Esophagus muscularis mucosa (tissue), 4 donors: ENCODE measurements around the gene OBSCN. TPM values are rescaled to one million over a fixed set of nuclear protein-coding genes. Genes with fewer than 3 reads are reported as not detected.

Experiments
- DNase-seq: peaks from one replicate; pipeline ENCODE4 v3.0.0-alpha.2; 2017; ENCODE audit errors: extremely low spot score
- H3K27ac ChIP-seq, 4 donors: fragments of 200-600 bp; sonication (generic); replicated peaks in 1 of 4; 1 replicate in 3 of 4; 2 replicates in 1 of 4; pipeline ENCODE4 v1.5.1; 2016 to 2019; ENCODE audit warnings: mild to moderate bottlenecking in 1 of 4
- H3K27me3 ChIP-seq, 4 donors: fragments of 200-600 bp; sonication (generic); one replicate each; pipeline versions ENCODE4 v1.5.1 to v1.6.0; 2016 to 2019
- H3K36me3 ChIP-seq, 4 donors: fragments of 200-600 bp; sonication (generic); one replicate each; pipeline ENCODE4 v1.5.1; 2016 to 2019
- H3K4me1 ChIP-seq, 4 donors: fragments of 200-600 bp; sonication (generic); one replicate each; pipeline ENCODE4 v1.5.1; 2016 to 2019
- H3K4me3 ChIP-seq, 4 donors: fragments of 200-600 bp; sonication (generic); 1 replicate in 2 of 4; 2 replicates in 2 of 4; pipeline ENCODE4 v1.5.1; 2016 to 2019; ENCODE audit warnings: mild to moderate bottlenecking in 4 of 4, moderate library complexity in 1 of 4
- H3K9me3 ChIP-seq, 4 donors: fragments of 200-600 bp; sonication (generic); 1 replicate in 3 of 4; 2 replicates in 1 of 4; pipeline ENCODE4 v1.5.1; 2016 to 2019
- CTCF ChIP-seq, 3 experiments: fragments of 200-600 bp in 2 of 3; fragments of 450-650 bp in 1 of 3; sonication (generic) in 2 of 3; IDR thresholded peaks; one replicate each; pipeline ENCODE4 v1.5.1; 2017 to 2019; ENCODE audit warnings: antibody characterized with exemption in 3 of 3, mild to moderate bottlenecking in 2 of 3, moderate library complexity in 1 of 3
- EP300 ChIP-seq: sonication (generic); formaldehyde crosslinking; IDR thresholded peaks from one replicate; pipeline ENCODE4 v1.6.1; 2017; ENCODE audit warnings: antibody characterized with exemption
- POLR2A ChIP-seq: fragments of 450-650 bp; IDR thresholded peaks from one replicate; pipeline ENCODE4 v1.6.1; 2017; ENCODE audit warnings: antibody characterized with exemption, moderate library complexity, mild to moderate bottlenecking, low read depth
- POLR2AphosphoS5 ChIP-seq, 2 donors: sonication (generic); formaldehyde crosslinking; IDR thresholded peaks; one replicate each; pipeline ENCODE4 v1.6.1; 2017; ENCODE audit warnings: antibody characterized with exemption in 2 of 2
- WGBS: methylation state at CpG from one replicate; pipeline ENCODE4 v1.1.5; 2018; 5-methylcytosine and 5-hydroxymethylcytosine counted together
- intact Hi-C: fragments of 100-400 bp; cut with DNase I; formaldehyde crosslinking; loops from one replicate; pipeline ENCODE4 v1.15.1; 2023
- total RNA-seq, 4 donors: library from RNA; depleted of rRNA; stranded (reverse); fragments of >200 nt; gene quantifications; one replicate each; pipeline versions ENCODE4 v1.1.0 to v1.2.1, GENCODE V29; 2016

OBSCN gene
- total RNA-seq, 4 donors from 2014 or later, result 12.6 to 31.4 (median 17.8) TPM

GRCh38 chr1:228369608-228370438 lies 162.0 kb downstream of the OBSCN start:
- Histone ChIP-seq H3K4me3 (no peak overlapping the region), H3K9me3 (no peaks in the 10 kb centered on the region), H3K36me3 (no peaks in the 10 kb centered on the region), H3K27me3 (peaks cover 0 to 41% (median 0%) of the 10 kb centered on the region in 4 donors), H3K4me1 (peaks cover 7 to 43% (median 16%) of the 10 kb centered on the region in 4 donors), H3K27ac (no peak overlapping the region)
- TF ChIP-seq POLR2A (no peak), CTCF (IDR thresholded peaks at IDR 0.05) (no peak), EP300 (no peak), POLR2AphosphoS5 (IDR thresholded peaks at IDR 0.05) (no peak)
- DNase-seq, result no peak
- intact Hi-C loops, result no loop called here
- 83% methylated on average over 1 of the region's 18 CpGs for WGBS

DNA sequence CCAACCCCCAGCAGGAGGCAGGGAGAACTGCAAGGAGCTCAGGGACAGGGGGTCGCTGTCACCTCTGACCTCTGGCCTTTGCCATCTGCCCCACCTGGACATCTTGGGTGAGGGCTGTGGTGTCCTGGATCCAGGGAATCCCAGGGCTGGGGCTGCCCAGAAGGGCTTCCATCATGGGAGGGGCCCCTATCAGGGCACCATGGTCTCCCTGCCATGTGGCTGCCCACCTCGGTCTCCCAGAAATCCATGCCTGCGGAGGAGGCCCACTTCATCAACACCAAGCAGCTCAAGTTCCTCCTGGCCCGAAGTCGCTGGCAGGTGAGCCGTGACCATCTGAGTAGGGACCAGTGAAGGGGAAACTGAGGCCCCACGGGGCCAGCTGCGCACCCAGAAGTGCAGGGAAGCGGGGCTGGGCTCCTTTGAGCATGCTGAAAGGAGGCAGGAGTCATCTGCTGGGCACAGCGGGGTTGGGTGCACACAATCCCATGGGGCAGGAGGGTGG lies 162.6 kb downstream of the OBSCN start:
- 92% methylated on average over 8 of the region's 10 CpGs for WGBS
- peaks cover 0 to 34% (median 0%) of the 10 kb centered on the region in 4 donors for H3K27me3 ChIP-seq
- H3K4me1 ChIP-seq, result peaks cover 14 to 48% (median 22%) of the 10 kb centered on the region in 4 donors
- H3K9me3 ChIP-seq, result no peaks in the 10 kb centered on the region
- no peak overlapping the region for H3K27ac ChIP-seq
- H3K36me3 ChIP-seq, result no peaks in the 10 kb centered on the region
- no peak for DNase-seq
- TF ChIP-seq EP300 (no peak), POLR2A (no peak), CTCF (IDR thresholded peaks at IDR 0.05) (no peak), POLR2AphosphoS5 (IDR thresholded peaks at IDR 0.05) (no peak)
- intact Hi-C loops, result no loop called here
- H3K4me3 ChIP-seq, result no peak overlapping the region

DNA sequence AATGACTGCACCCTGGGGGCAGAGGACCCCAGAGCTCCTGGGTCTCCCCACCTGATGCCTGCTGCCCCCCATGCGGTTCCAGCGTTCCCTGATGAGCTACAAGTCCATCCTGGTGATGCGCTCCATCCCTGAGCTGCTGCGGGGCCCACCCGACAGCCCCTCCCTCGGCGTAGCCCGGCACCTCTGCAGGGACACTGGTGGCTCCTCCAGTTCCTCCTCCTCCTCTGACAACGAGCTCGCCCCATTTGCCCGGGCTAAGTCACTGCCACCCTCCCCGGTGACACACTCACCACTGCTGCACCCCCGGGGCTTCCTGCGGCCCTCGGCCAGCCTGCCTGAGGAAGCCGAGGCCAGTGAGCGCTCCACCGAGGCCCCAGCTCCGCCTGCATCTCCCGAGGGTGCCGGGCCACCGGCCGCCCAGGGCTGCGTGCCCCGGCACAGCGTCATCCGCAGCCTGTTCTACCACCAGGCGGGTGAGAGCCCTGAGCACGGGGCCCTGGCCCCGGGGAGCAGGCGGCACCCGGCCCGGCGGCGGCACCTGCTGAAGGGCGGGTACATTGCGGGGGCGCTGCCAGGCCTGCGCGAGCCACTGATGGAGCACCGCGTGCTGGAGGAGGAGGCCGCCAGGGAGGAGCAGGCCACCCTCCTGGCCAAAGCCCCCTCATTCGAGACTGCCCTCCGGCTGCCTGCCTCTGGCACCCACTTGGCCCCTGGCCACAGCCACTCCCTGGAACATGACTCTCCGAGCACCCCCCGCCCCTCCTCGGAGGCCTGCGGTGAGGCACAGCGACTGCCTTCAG lies 163.3 kb downstream of the OBSCN start:
- H3K9me3 ChIP-seq, result no peaks in the 10 kb centered on the region
- 77% methylated on average over 15 of the region's 50 CpGs for WGBS
- no peak overlapping the region for H3K4me3 ChIP-seq
- TF ChIP-seq EP300 (no peak), POLR2A (no peak), CTCF (IDR thresholded peaks at IDR 0.05) (no peak), POLR2AphosphoS5 (IDR thresholded peaks at IDR 0.05) (no peak)
- DNase-seq, result no peak
- peaks cover 17 to 49% (median 26%) of the 10 kb centered on the region in 4 donors for H3K4me1 ChIP-seq
- intact Hi-C loops, result no loop called here
- peaks cover 0 to 3% (median 0%) of the 10 kb centered on the region in 4 donors for H3K36me3 ChIP-seq
- H3K27me3 ChIP-seq, result peaks cover 0 to 28% (median 0%) of the 10 kb centered on the region in 4 donors
- H3K27ac ChIP-seq, result no peak overlapping the region

DNA sequence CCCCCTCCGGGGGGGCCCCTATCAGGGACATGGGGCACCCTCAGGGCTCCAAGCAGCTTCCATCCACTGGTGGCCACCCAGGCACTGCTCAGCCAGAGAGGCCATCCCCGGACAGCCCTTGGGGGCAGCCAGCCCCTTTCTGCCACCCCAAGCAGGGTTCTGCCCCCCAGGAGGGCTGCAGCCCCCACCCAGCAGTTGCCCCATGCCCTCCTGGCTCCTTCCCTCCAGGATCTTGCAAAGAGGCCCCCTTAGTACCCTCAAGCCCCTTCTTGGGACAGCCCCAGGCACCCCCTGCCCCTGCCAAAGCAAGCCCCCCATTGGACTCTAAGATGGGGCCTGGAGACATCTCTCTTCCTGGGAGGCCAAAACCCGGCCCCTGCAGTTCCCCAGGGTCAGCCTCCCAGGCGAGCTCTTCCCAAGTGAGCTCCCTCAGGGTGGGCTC lies 163.9 kb downstream of the OBSCN start:
- H3K27ac ChIP-seq, result no peak overlapping the region

More for the DNA sequence above, 163.9 kb downstream of the OBSCN start:
- intact Hi-C loops, result no loop called here
- peaks cover 17 to 49% (median 26%) of the 10 kb centered on the region in 4 donors for H3K4me1 ChIP-seq
- no peaks in the 10 kb centered on the region for H3K9me3 ChIP-seq
- peaks cover 0 to 3% (median 0%) of the 10 kb centered on the region in 4 donors for H3K36me3 ChIP-seq
- H3K4me3 ChIP-seq, result no peak overlapping the region
- WGBS, result 58% methylated on average over 2 of the region's 4 CpGs
- H3K27me3 ChIP-seq, result peaks cover 0 to 21% (median 0%) of the 10 kb centered on the region in 4 donors
- no peak for DNase-seq
- TF ChIP-seq POLR2A (no peak), POLR2AphosphoS5 (IDR thresholded peaks at IDR 0.05) (no peak), EP300 (no peak), CTCF (IDR thresholded peaks at IDR 0.05) (no peak)
